ENCODE results near the gene FHL2.

FHL2 gene

GRCh38 chr2:105403241-105403782 lies 4.5 kb upstream of the FHL2 start:
- no peak for ATAC-seq

GRCh38 chr2:105402809-105403208 lies 4.0 kb upstream of the FHL2 start:
- no peak for ATAC-seq
- TF ChIP-seq ARNTL (CRISPR knock-in tag; IDR thresholded peaks at IDR 0.05; ENCODE audit: borderline replicate concordance, low read depth) (no peak), SNAI2 (CRISPR knock-in tag; IDR thresholded peaks at IDR 0.05) (no peak), ZNF70 (CRISPR knock-in tag; IDR thresholded peaks at IDR 0.05) (no peak), RARB (CRISPR knock-in tag; IDR thresholded peaks at IDR 0.05) (no peak), GLIS3 (CRISPR knock-in tag; IDR thresholded peaks at IDR 0.05) (no peak), ISL1 (CRISPR knock-in tag; IDR thresholded peaks at IDR 0.05) (no peak), TCF4 (CRISPR knock-in tag; IDR thresholded peaks at IDR 0.05; ENCODE audit: borderline replicate concordance) (no peak), ZC3H10 (CRISPR knock-in tag; IDR thresholded peaks at IDR 0.05) (no peak), PATZ1 (CRISPR knock-in tag; IDR thresholded peaks at IDR 0.05; ENCODE audit: borderline replicate concordance) (no peak), TOX (CRISPR knock-in tag; IDR thresholded peaks at IDR 0.05; ENCODE audit: borderline replicate concordance) (no peak), ZFP3 (CRISPR knock-in tag; IDR thresholded peaks at IDR 0.05) (no peak), ZNF565 (CRISPR knock-in tag; conservative IDR thresholded peaks at IDR 0.05; ENCODE audit: low read depth) (no peak), CSRNP3 (CRISPR knock-in tag; IDR thresholded peaks at IDR 0.05) (no peak), CSDC2 (CRISPR knock-in tag; IDR thresholded peaks at IDR 0.05) (no peak), BACH2 (CRISPR knock-in tag; IDR thresholded peaks at IDR 0.05; ENCODE audit: borderline replicate concordance) (no peak), PPARA (CRISPR knock-in tag; IDR thresholded peaks at IDR 0.05; ENCODE audit: borderline replicate concordance) (no peak), TSHZ2 (CRISPR knock-in tag; IDR thresholded peaks at IDR 0.05) (no peak)

More at GRCh38 chr2:105403241-105403782, 4.5 kb upstream of the FHL2 start:
- TF ChIP-seq TSHZ2 (CRISPR knock-in tag; IDR thresholded peaks at IDR 0.05) (no peak), PATZ1 (CRISPR knock-in tag; IDR thresholded peaks at IDR 0.05; ENCODE audit: borderline replicate concordance) (no peak), SNAI2 (CRISPR knock-in tag; IDR thresholded peaks at IDR 0.05) (no peak), ISL1 (CRISPR knock-in tag; IDR thresholded peaks at IDR 0.05) (no peak), ZNF565 (CRISPR knock-in tag; conservative IDR thresholded peaks at IDR 0.05; ENCODE audit: low read depth) (no peak), ZFP30 (CRISPR knock-in tag; IDR thresholded peaks at IDR 0.05) (no peak), GLIS3 (CRISPR knock-in tag; IDR thresholded peaks at IDR 0.05) (no peak), TOX (CRISPR knock-in tag; IDR thresholded peaks at IDR 0.05; ENCODE audit: borderline replicate concordance) (no peak), POU6F1 (CRISPR knock-in tag; IDR thresholded peaks at IDR 0.05; ENCODE audit: borderline replicate concordance, low read depth) (no peak)
